ENCODE results near the gene ATP5ME. TPM values are rescaled to one million over a fixed set of nuclear protein-coding genes. Genes with fewer than 3 reads are reported as not detected.

ATP5ME gene
- total RNA-seq, 1 donor from 2014 or later: 255 TPM

DNA sequence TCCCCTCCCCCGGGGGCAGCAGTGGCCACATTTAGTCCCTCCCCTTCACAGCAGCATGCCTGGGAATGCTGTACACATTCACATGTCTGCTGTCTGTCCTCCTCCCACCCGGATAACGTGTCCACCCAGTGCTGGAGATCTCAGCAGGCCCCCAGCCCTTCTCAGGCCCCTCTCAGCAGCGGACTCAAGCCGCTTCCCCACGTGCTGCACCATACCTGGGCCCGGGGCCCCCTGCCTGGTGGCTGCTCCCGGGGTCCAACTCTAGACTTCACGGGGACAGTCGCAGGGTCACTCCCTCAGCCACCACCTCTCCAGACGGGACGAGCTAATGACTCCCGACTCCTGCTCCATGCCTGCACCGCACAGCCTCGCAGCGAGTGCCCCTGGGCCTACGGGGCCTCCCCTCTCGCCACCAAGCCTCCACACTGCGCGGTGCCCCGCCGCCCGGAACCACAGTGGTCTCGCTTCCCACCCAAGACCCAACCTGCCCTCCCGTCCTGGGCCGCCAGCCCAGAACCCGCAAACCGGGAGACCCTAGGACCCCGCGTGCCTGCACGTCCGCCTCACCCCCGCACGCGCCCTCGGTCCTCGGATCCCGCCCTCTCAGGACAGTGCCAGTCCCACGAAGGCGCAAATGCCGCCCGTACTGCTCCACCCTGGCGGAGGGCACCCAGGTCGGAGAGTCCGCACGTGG is 30.3 kb upstream of the ATP5ME start:
- H3K36me3 ChIP-seq (ENCODE audit: insufficient read depth, low read length): peaks cover 2% of the 10 kb centered on the region
- no peak for DNase-seq (ENCODE audit: low read depth)
- no peak overlapping the region for H3K4me2 ChIP-seq (ENCODE audit: low read length)
- peaks cover 22% of the 10 kb centered on the region for H4K20me1 ChIP-seq (ENCODE audit: insufficient read depth, low read length)
- H3K27me3 ChIP-seq (ENCODE audit: insufficient read depth, low read length): no peaks in the 10 kb centered on the region
- no peak overlapping the region for H3K4me3 ChIP-seq (ENCODE audit: insufficient read depth, low read depth, low read length)
- Mint-ChIP-seq H3K9me3 (ENCODE audit: unreplicated experiment) (peaks cover 2% of the 10 kb centered on the region), H3K36me3 (ENCODE audit: low read depth, unreplicated experiment) (peaks cover 6% of the 10 kb centered on the region), H3K27me3 (ENCODE audit: low read depth, unreplicated experiment) (peaks cover 3% of the 10 kb centered on the region), H3K27ac (ENCODE audit: unreplicated experiment) (no peak overlapping the region), H3K4me3 (ENCODE audit: unreplicated experiment) (no peak overlapping the region), H3K4me1 (ENCODE audit: low read depth, unreplicated experiment) (peaks cover 10% of the 10 kb centered on the region)
- no peak for FAIRE-seq
- no peak overlapping the region for H3K9ac ChIP-seq (ENCODE audit: low read length)
- no peak overlapping the region for H2AFZ ChIP-seq (ENCODE audit: low read depth, low read length)
- TF ChIP-seq, protein P1, sequence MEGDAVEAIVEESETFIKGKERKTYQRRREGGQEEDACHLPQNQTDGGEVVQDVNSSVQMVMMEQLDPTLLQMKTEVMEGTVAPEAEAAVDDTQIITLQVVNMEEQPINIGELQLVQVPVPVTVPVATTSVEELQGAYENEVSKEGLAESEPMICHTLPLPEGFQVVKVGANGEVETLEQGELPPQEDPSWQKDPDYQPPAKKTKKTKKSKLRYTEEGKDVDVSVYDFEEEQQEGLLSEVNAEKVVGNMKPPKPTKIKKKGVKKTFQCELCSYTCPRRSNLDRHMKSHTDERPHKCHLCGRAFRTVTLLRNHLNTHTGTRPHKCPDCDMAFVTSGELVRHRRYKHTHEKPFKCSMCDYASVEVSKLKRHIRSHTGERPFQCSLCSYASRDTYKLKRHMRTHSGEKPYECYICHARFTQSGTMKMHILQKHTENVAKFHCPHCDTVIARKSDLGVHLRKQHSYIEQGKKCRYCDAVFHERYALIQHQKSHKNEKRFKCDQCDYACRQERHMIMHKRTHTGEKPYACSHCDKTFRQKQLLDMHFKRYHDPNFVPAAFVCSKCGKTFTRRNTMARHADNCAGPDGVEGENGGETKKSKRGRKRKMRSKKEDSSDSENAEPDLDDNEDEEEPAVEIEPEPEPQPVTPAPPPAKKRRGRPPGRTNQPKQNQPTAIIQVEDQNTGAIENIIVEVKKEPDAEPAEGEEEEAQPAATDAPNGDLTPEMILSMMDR (IDR thresholded peaks at IDR 0.05; ENCODE audit: insufficient read depth, low read depth, low read length): no peak
- no peak for TF ChIP-seq EZH2 (IDR thresholded peaks at IDR 0.05; ENCODE audit: insufficient read depth, low read length)
- no peaks in the 10 kb centered on the region for H3K9me3 ChIP-seq (ENCODE audit: insufficient read depth, low read depth, low read length)
- no peak overlapping the region for H3K27ac ChIP-seq (ENCODE audit: low read depth, low read length)
- peaks cover 16% of the 10 kb centered on the region for H3K4me1 ChIP-seq (ENCODE audit: insufficient read depth, low read length)
- peaks cover 32% of the 10 kb centered on the region for H3K79me2 ChIP-seq (ENCODE audit: insufficient read depth, low read length)

DNA sequence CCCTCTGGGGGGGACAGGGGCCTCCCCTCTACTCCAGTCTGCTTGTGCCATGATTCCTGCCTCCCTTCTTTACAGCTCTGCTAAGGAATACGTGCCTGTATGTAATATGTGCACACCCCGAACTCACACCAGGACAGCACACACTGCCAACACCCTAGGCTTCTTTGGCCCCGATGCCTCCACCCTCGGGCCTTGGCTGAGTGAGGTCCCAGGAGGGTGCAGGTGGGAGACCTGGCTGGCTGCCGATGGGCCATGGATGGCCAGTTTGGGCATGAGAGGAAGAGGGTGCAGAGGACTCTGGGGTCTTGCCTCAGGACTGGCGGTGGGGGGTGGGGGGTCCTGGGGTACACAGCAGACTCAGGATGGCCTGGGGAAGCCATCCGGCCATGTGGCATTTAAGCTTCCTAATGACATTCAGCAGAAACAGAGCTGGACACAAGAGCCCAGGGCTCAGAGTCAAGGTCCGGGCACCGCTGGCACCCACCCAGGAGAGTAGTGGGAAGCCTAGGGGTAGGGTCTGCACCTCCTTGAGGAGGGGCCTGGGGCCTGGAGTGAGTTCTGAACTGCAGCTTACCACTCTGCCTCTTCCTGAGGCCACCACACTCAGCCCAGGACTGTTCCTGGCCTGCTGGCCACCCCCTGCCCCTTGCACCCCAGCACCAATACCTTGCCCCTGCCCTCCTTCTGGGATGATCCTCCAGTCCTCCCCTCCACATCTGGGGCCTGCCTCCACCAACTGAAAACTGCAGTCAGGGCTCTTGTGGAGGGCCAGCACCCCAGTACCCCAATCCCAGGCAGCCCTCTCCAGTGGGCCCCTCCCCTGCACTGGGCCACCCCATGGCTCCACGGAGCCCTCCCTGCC is 29.5 kb upstream of the ATP5ME start:
- TF ChIP-seq, protein P1 (IDR thresholded peaks at IDR 0.05; ENCODE audit: insufficient read depth, low read depth, low read length): no peak
- TF ChIP-seq EZH2 (IDR thresholded peaks at IDR 0.05; ENCODE audit: insufficient read depth, low read length): no peak

More for the DNA sequence above, 29.5 kb upstream of the ATP5ME start:
- Histone ChIP-seq H3K4me3 (ENCODE audit: insufficient read depth, low read depth, low read length) (no peak overlapping the region), H3K79me2 (ENCODE audit: insufficient read depth, low read length) (peaks cover 24% of the 10 kb centered on the region), H3K4me1 (ENCODE audit: insufficient read depth, low read length) (peaks cover 17% of the 10 kb centered on the region), H3K9ac (ENCODE audit: low read length) (no peak overlapping the region), H2AFZ (ENCODE audit: low read depth, low read length) (no peak overlapping the region), H3K27ac (ENCODE audit: low read depth, low read length) (no peak overlapping the region), H3K9me3 (ENCODE audit: insufficient read depth, low read depth, low read length) (no peaks in the 10 kb centered on the region), H4K20me1 (ENCODE audit: insufficient read depth, low read length) (peaks cover 14% of the 10 kb centered on the region), H3K27me3 (ENCODE audit: insufficient read depth, low read length) (no peaks in the 10 kb centered on the region), H3K4me2 (ENCODE audit: low read length) (no peak overlapping the region), H3K36me3 (ENCODE audit: insufficient read depth, low read length) (peaks cover 2% of the 10 kb centered on the region)
- DNase-seq (ENCODE audit: low read depth) (no peak), FAIRE-seq (no peak)
- H3K4me1 Mint-ChIP-seq (ENCODE audit: low read depth, unreplicated experiment): peaks cover 5% of the 10 kb centered on the region
- H3K4me3 Mint-ChIP-seq (ENCODE audit: unreplicated experiment): no peak overlapping the region
- no peak overlapping the region for H3K27ac Mint-ChIP-seq (ENCODE audit: unreplicated experiment)
- peaks cover 8% of the 10 kb centered on the region for H3K36me3 Mint-ChIP-seq (ENCODE audit: low read depth, unreplicated experiment)
- peaks cover 5% of the 10 kb centered on the region for H3K27me3 Mint-ChIP-seq (ENCODE audit: low read depth, unreplicated experiment)
- H3K9me3 Mint-ChIP-seq (ENCODE audit: unreplicated experiment): peaks cover 2% of the 10 kb centered on the region

All from astrocyte (in vitro differentiated cells and primary cell).